HG03439 (cell line): ENCODE data around the gene NUCB2.

Source experiments
- ATAC-seq: cut with Tn5 transposase; IDR thresholded peaks from one replicate; pipeline ENCODE4 v1.9.1; 2021; ENCODE audit warnings: mild to moderate bottlenecking, moderate library complexity; ENCODE audit not compliant: unreplicated experiment

NUCB2 gene

GRCh38 chr11:17331669-17332068 is 55.1 kb downstream of the NUCB2 start:
- ATAC-seq: no peak

DNA sequence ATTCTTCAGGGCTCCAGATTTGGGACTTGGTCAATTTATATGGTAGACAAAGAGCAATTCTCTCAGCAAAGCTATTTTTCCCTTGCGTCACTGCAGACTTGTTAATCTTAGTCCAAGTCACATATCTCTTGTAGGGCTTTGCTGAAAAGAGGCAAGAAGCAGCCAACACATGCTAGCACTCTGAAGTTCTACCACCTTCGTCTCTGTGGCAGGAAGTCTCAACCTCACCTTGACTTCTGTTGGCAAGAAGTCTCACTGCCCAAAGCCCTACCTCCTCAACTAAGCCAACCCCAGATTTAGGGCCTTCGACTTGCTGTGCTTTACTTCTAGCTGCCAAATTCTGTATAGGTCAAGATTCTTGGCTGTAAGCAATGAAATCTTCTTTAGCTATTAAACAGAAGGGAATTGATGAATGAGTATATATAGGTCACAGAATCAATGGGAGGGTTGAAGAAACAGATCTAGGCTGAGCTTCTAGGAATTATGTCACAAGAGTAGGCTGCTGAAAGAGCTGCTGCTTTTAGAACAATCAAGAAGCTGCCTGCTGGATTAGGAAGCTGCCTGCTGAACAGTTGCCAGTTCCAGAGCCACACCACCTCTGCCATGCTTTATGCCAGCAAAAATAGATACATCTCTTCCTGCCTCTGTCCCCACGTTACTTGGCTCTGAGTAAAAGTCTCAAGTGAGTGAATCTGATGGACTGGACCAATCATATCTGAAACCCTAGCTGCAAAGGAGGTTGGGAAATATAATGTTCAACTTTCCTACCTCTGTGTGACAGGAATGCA is 57.5 kb downstream of the NUCB2 start:
- no peak for ATAC-seq

DNA sequence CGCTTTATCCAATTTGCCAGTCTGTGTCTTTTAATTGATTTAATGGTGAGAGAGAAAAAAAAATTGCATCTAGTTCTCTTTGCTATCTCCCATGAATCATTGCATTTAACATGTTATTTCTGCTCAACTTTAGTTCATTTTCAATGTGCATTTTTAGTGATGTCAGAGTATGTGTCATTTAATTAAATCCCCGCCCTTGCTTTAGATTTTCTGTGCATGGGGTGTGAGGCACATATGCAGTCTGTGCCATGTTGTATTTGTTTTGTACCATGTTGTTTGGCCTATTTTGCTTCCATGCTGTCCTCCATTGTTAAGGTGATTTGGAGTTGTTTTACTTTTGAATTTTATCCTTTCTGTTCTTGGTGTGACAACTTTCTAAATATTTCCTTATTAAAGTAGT is 66.7 kb downstream of the NUCB2 start:
- ATAC-seq: no peak

DNA sequence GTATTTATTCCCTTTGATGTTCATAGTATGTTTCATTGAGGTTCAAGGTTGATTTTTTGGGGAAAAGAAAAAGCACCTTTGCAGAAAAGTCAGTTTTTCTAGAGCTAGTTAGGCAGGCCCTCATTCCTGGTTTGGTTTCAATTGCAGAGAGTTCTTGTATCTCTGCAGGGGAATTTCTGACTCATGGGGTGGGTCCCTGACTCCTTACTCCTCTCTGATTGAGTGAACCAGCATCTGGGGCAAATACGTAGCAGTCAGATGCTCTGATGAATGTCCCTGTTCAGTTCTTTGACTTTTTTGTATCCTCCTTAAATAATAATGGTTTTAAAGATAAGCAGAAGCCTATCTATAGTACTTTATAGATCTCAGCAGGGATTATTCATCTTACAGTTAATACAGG is 67.4 kb downstream of the NUCB2 start:
- no peak for ATAC-seq

DNA sequence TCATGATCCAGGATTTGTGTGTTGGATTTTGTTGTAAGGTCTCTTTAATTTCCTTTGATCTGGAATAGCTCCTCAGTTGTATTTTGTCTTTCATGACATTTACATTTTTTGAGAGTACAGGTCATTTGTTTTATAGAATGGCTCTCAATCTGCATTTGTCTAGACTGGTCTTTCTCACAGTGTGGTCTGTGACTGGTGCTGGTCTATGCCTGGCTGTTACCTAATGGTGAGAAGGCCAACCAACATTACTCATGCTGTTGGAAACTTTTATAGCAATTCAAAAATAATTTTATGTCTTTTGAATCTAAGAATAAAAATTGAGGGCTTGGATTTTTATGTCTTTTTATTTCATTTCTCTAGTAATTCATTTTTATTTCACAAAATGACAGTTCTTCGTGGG is 71.1 kb downstream of the NUCB2 start:
- no peak for ATAC-seq

GRCh38 chr11:17350455-17351171 is 74.1 kb downstream of the NUCB2 start:
- ATAC-seq: no peak

GRCh38 chr11:17351172-17351509 is 74.6 kb downstream of the NUCB2 start:
- no peak for ATAC-seq

DNA sequence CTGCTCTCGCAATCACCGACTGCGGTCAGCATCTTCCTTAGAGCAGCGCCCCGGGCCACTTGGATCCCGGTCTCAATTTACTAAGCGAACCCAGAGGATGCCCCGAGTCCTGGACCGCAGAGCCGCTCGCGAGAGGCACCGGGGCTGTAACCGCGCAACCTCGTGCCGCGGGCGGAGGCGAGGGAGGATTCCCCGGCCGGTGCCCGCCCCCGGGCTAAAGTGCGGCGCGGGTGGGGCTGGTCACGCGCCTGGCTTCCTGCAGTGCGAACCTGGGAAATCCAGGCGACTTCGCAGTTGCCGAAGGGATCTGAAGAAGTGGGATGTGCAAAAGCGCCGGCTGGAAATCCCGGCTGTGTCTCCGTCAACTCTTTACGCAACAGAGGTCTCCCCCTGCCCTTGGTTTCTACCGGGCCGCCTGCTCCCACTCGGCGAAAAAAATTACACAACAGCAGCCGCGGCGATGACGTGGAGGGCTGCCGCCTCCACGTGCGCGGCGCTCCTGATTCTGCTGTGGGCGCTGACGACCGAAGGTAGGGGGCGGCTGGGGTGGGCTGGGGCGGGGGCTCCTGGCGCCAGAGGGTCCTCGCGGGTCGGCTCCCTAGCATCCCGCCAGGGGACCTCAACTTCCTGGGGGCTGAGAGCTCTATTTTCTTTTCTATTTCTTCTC is 75.1 kb downstream of the NUCB2 start, which contains the start of gene NCR3LG1:
TSS of gene NCR3LG1 (plus strand) at position 291 of the 667 bp plus-strand sequence. CDS start at position 461, 170 bp downstream.
- ATAC-seq: no peak

GRCh38 chr11:17352950-17353820 is 76.6 kb downstream of the NUCB2 start:
- peak; percentile 46 for ATAC-seq

DNA sequence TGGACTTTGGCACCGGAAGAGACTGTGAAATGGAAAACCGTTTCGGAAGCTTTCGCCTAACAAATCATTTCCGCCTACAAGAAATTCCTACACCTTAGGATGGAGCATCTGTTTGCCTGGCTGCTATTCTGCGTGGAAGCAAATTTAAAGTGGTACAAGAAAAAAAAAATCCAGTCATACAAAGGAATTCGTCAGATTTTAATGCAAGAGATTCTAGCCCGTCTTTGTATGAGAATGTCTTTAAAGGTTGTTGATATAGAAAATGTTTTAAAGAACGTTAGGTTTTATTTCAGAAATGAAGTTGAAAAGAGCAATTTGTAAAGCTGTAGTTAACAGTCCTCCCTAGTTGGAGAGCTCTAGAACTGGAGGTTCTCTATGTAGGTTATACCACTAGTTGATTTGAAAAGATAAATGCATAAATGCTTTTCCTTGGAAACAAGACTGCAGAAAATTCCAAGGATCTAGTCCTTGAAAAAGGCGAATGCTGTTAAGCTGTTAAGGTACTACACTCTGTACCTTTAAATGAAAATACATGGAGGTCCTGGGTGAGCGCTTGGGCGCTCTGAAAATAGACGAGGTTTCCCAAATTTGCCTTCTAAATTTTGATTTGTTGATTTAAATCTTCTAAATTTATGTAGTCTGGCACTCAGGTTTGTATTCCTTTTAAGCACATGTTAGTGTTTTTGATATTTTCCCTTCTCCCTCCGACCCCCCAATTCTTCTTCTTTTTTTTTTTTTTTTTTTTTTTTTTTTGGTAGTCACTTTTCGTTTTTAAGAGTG is 77.5 kb downstream of the NUCB2 start:
- no peak for ATAC-seq

DNA sequence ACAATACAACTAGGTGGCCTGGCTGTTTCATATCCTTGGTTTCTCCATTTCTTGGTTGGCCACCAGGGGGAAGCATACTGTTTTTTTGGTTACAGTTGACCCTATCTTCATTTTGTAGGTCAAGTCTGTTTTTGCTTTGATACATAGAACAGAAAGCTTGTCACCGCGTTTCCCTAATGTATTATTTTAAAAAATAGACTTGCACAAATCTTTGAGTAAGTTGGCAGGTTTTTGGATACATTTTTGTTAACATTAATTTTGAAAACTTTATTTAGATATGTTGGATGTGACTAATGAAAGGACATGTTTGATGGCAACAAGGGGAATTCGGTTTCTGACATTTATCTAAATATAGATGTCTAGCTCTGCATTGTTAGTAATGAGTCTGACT is 78.1 kb downstream of the NUCB2 start:
- no peak for ATAC-seq

GRCh38 chr11:17366495-17366894 is 90.0 kb downstream of the NUCB2 start:
- no peak for ATAC-seq

DNA sequence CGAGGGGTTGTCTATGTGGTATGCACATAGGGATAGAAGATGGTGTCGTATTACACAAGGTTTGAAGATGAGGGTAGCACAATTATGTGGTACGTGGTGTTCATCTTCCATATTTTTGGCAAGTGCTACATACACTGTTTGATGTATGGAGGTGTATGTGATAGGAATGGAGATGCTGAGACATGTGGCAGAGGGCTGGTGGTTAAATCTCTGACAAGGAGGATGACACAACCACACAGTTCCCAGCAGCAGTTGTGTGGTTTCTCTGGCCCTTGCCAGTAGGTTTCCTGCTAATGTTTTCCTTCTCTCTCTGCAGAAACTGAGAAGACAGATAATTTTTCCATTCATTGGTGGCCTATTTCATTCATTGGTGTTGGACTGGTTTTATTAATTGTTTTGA is 92.0 kb downstream of the NUCB2 start:
- ATAC-seq: no peak

- no peak for ATAC-seq
Observed at GRCh38 chr11:17369094-17369493, 92.6 kb downstream of the NUCB2 start.

DNA sequence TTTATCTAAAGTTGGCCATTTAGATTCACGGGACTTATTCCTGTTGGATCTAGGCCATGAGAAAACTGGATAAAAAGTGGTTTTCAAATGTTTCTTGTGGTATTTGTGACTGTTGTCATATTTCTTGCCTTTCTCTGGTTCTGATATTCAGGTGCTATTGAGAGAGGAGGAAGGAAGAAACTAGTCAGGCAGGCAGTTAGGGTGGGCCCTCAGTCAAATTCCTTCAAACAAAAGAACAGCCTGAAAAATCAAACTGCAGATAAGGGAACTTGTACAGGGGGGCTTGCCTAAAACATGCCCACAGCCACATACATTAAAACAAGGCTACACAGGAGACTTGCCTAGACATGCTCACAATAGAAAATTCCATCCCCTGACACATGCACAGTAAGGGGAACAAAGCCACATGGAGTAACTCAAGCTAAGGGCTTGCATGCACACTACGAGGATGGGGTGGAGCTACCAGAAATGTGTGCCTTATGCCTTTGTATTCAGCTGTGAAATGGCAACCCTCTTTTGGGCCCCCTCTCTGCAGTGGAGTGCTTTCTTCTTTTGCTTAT is 93.2 kb downstream of the NUCB2 start:
- ATAC-seq: no peak

DNA sequence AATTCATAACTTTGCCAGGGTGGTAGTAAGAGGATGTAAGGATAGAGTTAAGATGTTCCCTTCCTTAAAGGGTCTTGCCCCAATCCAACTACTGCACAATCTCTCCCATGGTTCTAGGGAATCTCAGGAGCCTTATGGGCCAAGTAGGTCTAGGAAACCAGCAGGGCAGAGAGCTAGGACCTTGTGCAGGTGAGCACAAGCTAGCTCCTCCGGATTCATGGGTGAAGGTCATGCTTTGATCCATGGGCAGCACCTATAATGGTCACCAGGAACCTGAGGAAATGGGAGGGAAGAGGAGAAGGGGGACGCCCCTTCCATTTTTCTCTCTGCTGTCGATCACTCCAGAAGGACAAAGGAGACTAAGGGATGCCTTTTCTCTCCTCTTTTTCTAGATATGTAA is 95.1 kb downstream of the NUCB2 start:
- ATAC-seq: no peak

DNA sequence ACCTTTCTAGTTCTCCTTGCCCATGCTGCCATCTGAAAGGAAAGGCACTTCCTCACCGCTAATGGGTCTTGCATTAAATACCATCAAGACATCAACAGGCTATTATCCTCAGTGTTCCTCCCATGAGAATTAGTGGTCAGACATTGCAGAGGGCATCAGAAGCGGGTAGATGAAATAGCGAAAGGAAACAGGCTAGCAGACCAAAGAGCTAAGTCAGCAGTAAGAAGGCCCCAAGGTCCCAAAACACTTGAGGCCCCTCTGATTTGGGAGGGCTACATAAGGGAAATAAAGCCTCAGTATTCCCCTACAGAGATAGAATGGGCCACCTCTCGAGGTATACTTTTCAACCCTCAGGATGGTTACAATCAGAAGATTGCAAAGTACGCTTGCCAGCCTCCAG is 99.0 kb downstream of the NUCB2 start:
- ATAC-seq: no peak

DNA sequence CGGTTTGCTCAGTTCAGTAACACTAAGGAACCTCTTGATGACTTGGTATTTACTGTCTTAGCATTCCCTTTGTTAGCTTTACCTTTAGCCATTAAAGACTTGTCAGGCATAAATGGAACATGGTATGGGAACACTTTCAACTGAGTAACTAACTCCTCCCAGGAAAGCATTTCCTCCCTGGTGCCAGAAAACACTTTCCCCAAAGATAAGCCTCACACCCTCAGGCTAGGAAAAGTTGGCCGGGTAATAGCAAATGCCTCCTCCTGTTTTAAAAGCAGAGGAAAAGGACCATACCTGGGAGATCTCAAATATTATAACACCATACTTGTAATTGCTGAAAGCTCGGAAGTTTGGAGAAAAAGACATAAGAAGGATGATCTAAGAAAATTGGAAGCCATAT is 100.0 kb downstream of the NUCB2 start:
- ATAC-seq: no peak

DNA sequence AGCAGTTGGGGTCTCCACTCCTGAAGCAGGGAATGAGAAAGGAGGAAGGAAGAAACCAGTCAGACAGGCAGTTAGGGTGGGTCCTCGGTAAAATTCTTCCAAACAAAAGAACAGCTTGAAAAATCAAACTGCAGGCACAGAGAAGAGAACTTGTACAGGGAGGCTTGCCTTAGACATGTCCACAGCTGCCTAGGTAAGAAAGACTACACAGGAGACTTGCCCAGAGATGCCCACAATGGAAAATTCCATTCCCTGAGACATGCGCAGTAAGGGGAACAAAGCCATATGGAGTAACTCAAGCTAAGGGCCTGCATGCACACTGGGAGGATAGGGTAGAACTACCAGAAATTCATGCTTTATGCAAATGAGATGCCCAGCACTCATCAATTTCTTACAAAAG is 102.1 kb downstream of the NUCB2 start:
- no peak for ATAC-seq
